ENCODE results near the gene IFNL2. TPM values are rescaled to one million over a fixed set of nuclear protein-coding genes. Genes with fewer than 3 reads are reported as not detected.

The IFNL2 gene
- total RNA-seq, 1 donor: not detected

- Histone ChIP-seq H3K36me3 (ENCODE audit: insufficient read depth, low read length) (no peaks in the 10 kb centered on the region), H3K27me3 (ENCODE audit: insufficient read depth, low read length) (peaks cover 38% of the 10 kb centered on the region), H2AFZ (ENCODE audit: low read length) (no peak overlapping the region), H3K79me2 (ENCODE audit: insufficient read depth, low read length) (no peaks in the 10 kb centered on the region), H3K9me3 (ENCODE audit: low read depth, low read length) (no peaks in the 10 kb centered on the region), H4K20me1 (ENCODE audit: insufficient read depth, low read length) (no peaks in the 10 kb centered on the region), H3K4me1 (ENCODE audit: insufficient read depth, low read length) (no peaks in the 10 kb centered on the region), H3K4me3 (ENCODE audit: insufficient read depth, low read length) (no peak overlapping the region), H3K4me2 (ENCODE audit: insufficient read depth, low read length) (no peak overlapping the region), H3K27ac (ENCODE audit: low read depth, low read length) (no peak overlapping the region)
- no peak for DNase-seq (ENCODE audit: insufficient read length, low spot score, missing footprints)
- TF ChIP-seq CTCF (IDR thresholded peaks at IDR 0.05; ENCODE audit: extremely low read depth, low read depth, low read length): no peak
These were observed 36.0 kb downstream of the IFNL2 start for GRCh38 chr19:39304185-39304513.

- Histone ChIP-seq H3K4me1 (ENCODE audit: insufficient read depth, low read length) (no peaks in the 10 kb centered on the region), H3K27me3 (ENCODE audit: insufficient read depth, low read length) (peaks cover 38% of the 10 kb centered on the region)
These were observed 36.7 kb downstream of the IFNL2 start for GRCh38 chr19:39304701-39305571.

GRCh38 chr19:39306075-39306474, 37.9 kb downstream of the IFNL2 start:
- TF ChIP-seq CTCF (IDR thresholded peaks at IDR 0.05; ENCODE audit: extremely low read depth, low read depth, low read length): no peak
- no peak overlapping the region for H3K4me2 ChIP-seq (ENCODE audit: insufficient read depth, low read length)
- no peak overlapping the region for H3K4me3 ChIP-seq (ENCODE audit: insufficient read depth, low read length)
- H3K27ac ChIP-seq (ENCODE audit: low read depth, low read length): no peak overlapping the region
- H3K27me3 ChIP-seq (ENCODE audit: insufficient read depth, low read length): peaks cover 38% of the 10 kb centered on the region
- no peaks in the 10 kb centered on the region for H3K4me1 ChIP-seq (ENCODE audit: insufficient read depth, low read length)
- no peaks in the 10 kb centered on the region for H3K36me3 ChIP-seq (ENCODE audit: insufficient read depth, low read length)
- peak; percentile 41 for DNase-seq (ENCODE audit: insufficient read length, low spot score, missing footprints)
- H3K9me3 ChIP-seq (ENCODE audit: low read depth, low read length): no peaks in the 10 kb centered on the region
- H3K79me2 ChIP-seq (ENCODE audit: insufficient read depth, low read length): no peaks in the 10 kb centered on the region
- no peaks in the 10 kb centered on the region for H4K20me1 ChIP-seq (ENCODE audit: insufficient read depth, low read length)
- no peak overlapping the region for H2AFZ ChIP-seq (ENCODE audit: low read length)

More at GRCh38 chr19:39304701-39305571, 36.7 kb downstream of the IFNL2 start:
- peak; percentile 51 for DNase-seq (ENCODE audit: insufficient read length, low spot score, missing footprints)
- Histone ChIP-seq H3K4me3 (ENCODE audit: insufficient read depth, low read length) (no peak overlapping the region), H3K27ac (ENCODE audit: low read depth, low read length) (no peak overlapping the region), H2AFZ (ENCODE audit: low read length) (no peak overlapping the region), H3K36me3 (ENCODE audit: insufficient read depth, low read length) (no peaks in the 10 kb centered on the region), H3K79me2 (ENCODE audit: insufficient read depth, low read length) (no peaks in the 10 kb centered on the region), H4K20me1 (ENCODE audit: insufficient read depth, low read length) (no peaks in the 10 kb centered on the region), H3K4me2 (ENCODE audit: insufficient read depth, low read length) (no peak overlapping the region), H3K9me3 (ENCODE audit: low read depth, low read length) (no peaks in the 10 kb centered on the region)
- TF ChIP-seq CTCF (IDR thresholded peaks at IDR 0.05; ENCODE audit: extremely low read depth, low read depth, low read length): no peak

GRCh38 chr19:39307046-39307821, 39.0 kb downstream of the IFNL2 start:
- Histone ChIP-seq H3K9me3 (ENCODE audit: low read depth, low read length) (no peaks in the 10 kb centered on the region), H3K4me3 (ENCODE audit: insufficient read depth, low read length) (no peak overlapping the region), H3K27ac (ENCODE audit: low read depth, low read length) (no peak overlapping the region), H2AFZ (ENCODE audit: low read length) (no peak overlapping the region), H3K27me3 (ENCODE audit: insufficient read depth, low read length) (peaks cover 38% of the 10 kb centered on the region), H3K4me2 (ENCODE audit: insufficient read depth, low read length) (no peak overlapping the region), H3K4me1 (ENCODE audit: insufficient read depth, low read length) (no peaks in the 10 kb centered on the region), H4K20me1 (ENCODE audit: insufficient read depth, low read length) (no peaks in the 10 kb centered on the region), H3K36me3 (ENCODE audit: insufficient read depth, low read length) (no peaks in the 10 kb centered on the region), H3K79me2 (ENCODE audit: insufficient read depth, low read length) (no peaks in the 10 kb centered on the region)
- no peak for TF ChIP-seq CTCF (IDR thresholded peaks at IDR 0.05; ENCODE audit: extremely low read depth, low read depth, low read length)
- DNase-seq (ENCODE audit: insufficient read length, low spot score, missing footprints): peak; percentile 52

Data from osteoblast (primary cell).